ENCODE data around the gene DCP1A. TPM values are rescaled to one million over a fixed set of nuclear protein-coding genes. Genes with fewer than 3 reads are reported as not detected.
A peak's percentile ranks its signal among the peaks of the same experiment; 100 is the strongest.
"Not testable (repeated sequence)": the region's sequence is repeated elsewhere in the genome, so short reads cannot be mapped to it uniquely, and the experiment has no call there.

DCP1A gene
- total RNA-seq, 4 donors from 2014 or later: 20.9 to 30.6 (median 23.3) TPM

- TF ChIP-seq CTCF (IDR thresholded peaks at IDR 0.05): no peak
- TF ChIP-seq POLR2A (IDR thresholded peaks at IDR 0.05): no peak
- intact Hi-C loops (cut with DNase I): no loop called here
- Histone ChIP-seq H3K9me3 (no peaks in the 10 kb centered on the region), H3K27me3 (no peaks in the 10 kb centered on the region), H3K36me3 (no peaks in the 10 kb centered on the region), H3K4me1 (no peaks in the 10 kb centered on the region), H3K27ac (no peak overlapping the region), H3K4me3 (replicated peaks in 1 of 3) (no peak overlapping the region)
- 70 to 82% methylated on average over 1 of the region's 1 CpG for WGBS, 2 donors
- DNase-seq: no peak
Observed at GRCh38 chr3:53357458-53357857, 10.1 kb upstream of the DCP1A start.

- Histone ChIP-seq H3K27me3 (no peaks in the 10 kb centered on the region), H3K27ac (no peak overlapping the region), H3K9me3 (no peaks in the 10 kb centered on the region), H3K36me3 (no peaks in the 10 kb centered on the region), H3K4me1 (no peaks in the 10 kb centered on the region), H3K4me3 (replicated peaks in 1 of 3) (no peak overlapping the region)
- WGBS, 2 donors: 92 to 94% methylated on average over 2 of the region's 2 CpGs
- intact Hi-C loops (cut with DNase I): no loop called here
- no peak for DNase-seq
- no peak for TF ChIP-seq POLR2A (IDR thresholded peaks at IDR 0.05)
- no peak for TF ChIP-seq CTCF (IDR thresholded peaks at IDR 0.05)
Observed at GRCh38 chr3:53354945-53355498, 7.7 kb upstream of the DCP1A start.

- 81 to 91% methylated on average over 2 of the region's 2 CpGs for WGBS, 2 donors
- intact Hi-C loops (cut with DNase I): no loop called here
Observed at GRCh38 chr3:53353202-53353601, 5.9 kb upstream of the DCP1A start.

GRCh38 chr3:53350652-53351051 is 3.3 kb upstream of the DCP1A start:
- WGBS, 2 donors: 21 to 36% methylated on average over 3 of the region's 3 CpGs
- intact Hi-C loops (cut with DNase I): no loop called here
- peaks cover 2 to 10% of the 10 kb centered on the region in 2 donors for H3K4me1 ChIP-seq
- H3K27ac ChIP-seq: no peak overlapping the region
- H3K36me3 ChIP-seq: no peaks in the 10 kb centered on the region
- no peaks in the 10 kb centered on the region for H3K9me3 ChIP-seq
- DNase-seq: no peak
- H3K27me3 ChIP-seq: no peaks in the 10 kb centered on the region
- no peak for TF ChIP-seq POLR2A (IDR thresholded peaks at IDR 0.05)
- no peak for TF ChIP-seq CTCF (IDR thresholded peaks at IDR 0.05)
- H3K4me3 ChIP-seq (replicated peaks in 1 of 3): no peak overlapping the region

More at GRCh38 chr3:53353202-53353601, 5.9 kb upstream of the DCP1A start:
- Histone ChIP-seq H3K4me3 (replicated peaks in 1 of 3) (no peak overlapping the region), H3K27me3 (no peaks in the 10 kb centered on the region), H3K27ac (no peak overlapping the region), H3K9me3 (no peaks in the 10 kb centered on the region), H3K36me3 (no peaks in the 10 kb centered on the region), H3K4me1 (peaks cover 0 to under 1% of the 10 kb centered on the region in 2 donors)
- TF ChIP-seq CTCF (IDR thresholded peaks at IDR 0.05) (no peak), POLR2A (IDR thresholded peaks at IDR 0.05) (no peak)
- DNase-seq: no peak

GRCh38 chr3:53348118-53348517 is 775 bp upstream of the DCP1A start:
- not testable (repeated sequence) for H3K27me3 ChIP-seq, DNase-seq, H3K9me3 ChIP-seq, H3K36me3 ChIP-seq
- H3K4me1 ChIP-seq: peaks cover 13 to 17% of the 10 kb centered on the region in 2 donors
- 74 to 82% methylated on average over 19 of the region's 19 CpGs for WGBS, 2 donors
- H3K4me3 ChIP-seq (replicated peaks in 1 of 3): peak overlapping the region in 2 of 3 donors; percentile 20 to 96
- intact Hi-C loops (cut with DNase I): loop anchor here (10.0 kb wide), 1 partner anchor 223 kb away; no protein-coding TSS in a partner anchor
- peak overlapping the region; percentile 79 to 93 (median 92) for H3K27ac ChIP-seq

Data from thyroid gland (tissue), 4 donors.